Bronchial smooth muscle cell (primary cell): ENCODE data around the gene HARS2. TPM values are rescaled to one million over a fixed set of nuclear protein-coding genes. Genes with fewer than 3 reads are reported as not detected.

Experiments
- total RNA-seq: library from RNA; depleted of rRNA; stranded (reverse); fragments of >200 nt; gene quantifications from 2 replicates; pipeline ENCODE4 v1.2.1, GENCODE V29; 2014

The HARS2 gene
- total RNA-seq: 27.0 and 34.0 TPM in 2 replicates

GRCh38 chr5:140690941-140691924 lies at the start of gene HARS2, which contains the start of gene HARS1:
HARS2 (plus strand) TSS chr5:140691455; CDS start chr5:140691649, 194 bp downstream.
HARS1 (minus strand) TSS chr5:140691370; CDS start chr5:140691304, 66 bp downstream.

GRCh38 chr5:140664359-140665119 lies 26.7 kb upstream of the HARS2 start, which contains the start of gene WDR55:
WDR55 (plus strand) TSS chr5:140664904; CDS start chr5:140664913, 9 bp downstream.

GRCh38 chr5:140673187-140673976 lies 17.9 kb upstream of the HARS2 start, which contains the start of gene DND1:
DND1 (minus strand) TSS chr5:140673576; CDS start chr5:140673542, 34 bp downstream.

GRCh38 chr5:140700177-140701144 lies 9.2 kb downstream of the HARS2 start, which contains the start of gene ZMAT2:
ZMAT2 (plus strand) TSS chr5:140700447; CDS start chr5:140700461, 14 bp downstream.

Other genes starting within 250 kb of the HARS2 start
- 1.3 and 1.7 TPM in 2 replicates for gene EIF4EBP3, start 143.8 kb upstream of the HARS2 start, total RNA-seq
- gene SRA1, start 134.0 kb upstream of the HARS2 start, total RNA-seq: 23.0 and 26.6 TPM in 2 replicates
- gene APBB3, start 126.9 kb upstream of the HARS2 start, total RNA-seq: 19.7 and 30.9 TPM in 2 replicates
- gene SLC35A4, start 126.6 kb upstream of the HARS2 start, total RNA-seq: 8.7 and 10.2 TPM in 2 replicates
- 0.32 TPM in 1 of 2 replicates, not detected in the other for gene CD14, start 58.3 kb upstream of the HARS2 start, total RNA-seq
- 6.2 and 6.8 TPM in 2 replicates for gene TMCO6, start 52.0 kb upstream of the HARS2 start, total RNA-seq
- gene NDUFA2, start 43.8 kb upstream of the HARS2 start, total RNA-seq: 94.2 and 102 TPM in 2 replicates
- 130 and 168 TPM in 2 replicates for gene IK, start 43.6 kb upstream of the HARS2 start, total RNA-seq
- gene WDR55, start 26.6 kb upstream of the HARS2 start, total RNA-seq: 19.0 and 22.4 TPM in 2 replicates
- gene DND1, start 17.9 kb upstream of the HARS2 start, total RNA-seq: 0.16 and 0.17 TPM in 2 replicates
- 73.1 and 73.9 TPM in 2 replicates for gene HARS1, start 85 bp upstream of the HARS2 start, total RNA-seq
- 69.5 and 93.2 TPM in 2 replicates for gene ZMAT2, start 9.0 kb downstream of the HARS2 start, total RNA-seq
- gene PCDHA1, start 94.7 kb downstream of the HARS2 start, total RNA-seq: under 0.01 TPM in 2 replicates
- gene PCDHA2, start 103.4 kb downstream of the HARS2 start, total RNA-seq: under 0.01 TPM in 1 of 2 replicates, not detected in the other
- 0.32 and 0.34 TPM in 2 replicates for gene PCDHA3, start 109.6 kb downstream of the HARS2 start, total RNA-seq
- gene PCDHA4, start 115.6 kb downstream of the HARS2 start, total RNA-seq: 0.32 and 0.86 TPM in 2 replicates
- under 0.01 and 0.09 TPM in 2 replicates for gene PCDHA5, start 130.2 kb downstream of the HARS2 start, total RNA-seq
- 0.17 and 0.32 TPM in 2 replicates for gene PCDHA6, start 136.5 kb downstream of the HARS2 start, total RNA-seq
- gene PCDHA7, start 142.8 kb downstream of the HARS2 start, total RNA-seq: 0.26 and 0.47 TPM in 2 replicates
- gene PCDHA8, start 149.7 kb downstream of the HARS2 start, total RNA-seq: 0.16 and 0.17 TPM in 2 replicates
- 0.09 and 0.16 TPM in 2 replicates for gene PCDHA9, start 156.9 kb downstream of the HARS2 start, total RNA-seq
- gene PCDHA10, start 164.4 kb downstream of the HARS2 start, total RNA-seq: under 0.01 and 0.26 TPM in 2 replicates
- 0.09 and 0.16 TPM in 2 replicates for gene PCDHA11, start 177.5 kb downstream of the HARS2 start, total RNA-seq
- gene PCDHA12, start 183.9 kb downstream of the HARS2 start, total RNA-seq: under 0.01 TPM in 2 replicates
- 0.09 and 0.16 TPM in 2 replicates for gene PCDHA13, start 190.7 kb downstream of the HARS2 start, total RNA-seq
- under 0.01 and 0.09 TPM in 2 replicates for gene PCDHAC1, start 234.8 kb downstream of the HARS2 start, total RNA-seq